ENCODE data around the gene HSD17B10. TPM values are rescaled to one million over a fixed set of nuclear protein-coding genes. Genes with fewer than 3 reads are reported as not detected.
"Not testable (repeated sequence)": the region's sequence is repeated elsewhere in the genome, so short reads cannot be mapped to it uniquely, and the experiment has no call there.

The HSD17B10 gene
- total RNA-seq, 1 experiment from 2014 or later, result 132 TPM

DNA sequence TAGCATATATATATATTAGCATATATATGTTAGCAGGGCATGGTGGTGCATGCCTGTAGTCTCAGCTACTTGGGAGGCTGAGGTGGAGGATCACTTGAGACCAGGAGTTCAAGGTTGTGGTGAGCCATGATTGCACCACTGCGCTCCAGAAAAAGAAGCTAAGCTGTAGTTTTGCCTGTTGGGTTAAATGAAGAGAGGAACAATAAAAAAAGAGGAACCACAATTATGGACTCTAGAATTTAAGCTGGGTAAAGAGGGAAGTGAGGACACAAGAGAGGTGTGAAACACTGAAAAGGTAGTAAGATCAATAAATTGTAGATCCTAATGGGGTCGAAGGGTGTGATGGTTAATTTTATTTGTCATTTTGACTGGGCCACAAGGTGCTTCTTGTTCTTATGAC is 40.5 kb upstream of the HSD17B10 start:
- intact Hi-C loops (cut with micrococcal nuclease; ENCODE audit: unreplicated experiment), result no loop called here
- BruUV-seq (replicated peaks), result no TSS peak
- ChIA-PET POLR2A (ENCODE audit: low non-redundant PET) (no interaction called here), CTCF (no interaction called here)
- Histone ChIP-seq H3K36me3 (ENCODE audit: insufficient read depth, low read length, poor library complexity, severe bottlenecking) (no peaks in the 10 kb centered on the region), H3K4me1 (ENCODE audit: insufficient read depth, low read length, poor library complexity, severe bottlenecking) (no peaks in the 10 kb centered on the region), H3K4me3 (ENCODE audit: low read depth, low read length, poor library complexity, severe bottlenecking) (no peak overlapping the region), H3K27me3 (replicated peaks; ENCODE audit: insufficient read depth, low read depth, low read length, poor library complexity) (no peaks in the 10 kb centered on the region), H3K9me3 (ENCODE audit: low read depth, low read length, poor library complexity, severe bottlenecking) (no peaks in the 10 kb centered on the region), H3K27ac (ENCODE audit: low read depth, low read length, poor library complexity, severe bottlenecking) (no peak overlapping the region)
- DNase-seq (ENCODE audit: low spot score), result no peak
- TF ChIP-seq, protein P1, sequence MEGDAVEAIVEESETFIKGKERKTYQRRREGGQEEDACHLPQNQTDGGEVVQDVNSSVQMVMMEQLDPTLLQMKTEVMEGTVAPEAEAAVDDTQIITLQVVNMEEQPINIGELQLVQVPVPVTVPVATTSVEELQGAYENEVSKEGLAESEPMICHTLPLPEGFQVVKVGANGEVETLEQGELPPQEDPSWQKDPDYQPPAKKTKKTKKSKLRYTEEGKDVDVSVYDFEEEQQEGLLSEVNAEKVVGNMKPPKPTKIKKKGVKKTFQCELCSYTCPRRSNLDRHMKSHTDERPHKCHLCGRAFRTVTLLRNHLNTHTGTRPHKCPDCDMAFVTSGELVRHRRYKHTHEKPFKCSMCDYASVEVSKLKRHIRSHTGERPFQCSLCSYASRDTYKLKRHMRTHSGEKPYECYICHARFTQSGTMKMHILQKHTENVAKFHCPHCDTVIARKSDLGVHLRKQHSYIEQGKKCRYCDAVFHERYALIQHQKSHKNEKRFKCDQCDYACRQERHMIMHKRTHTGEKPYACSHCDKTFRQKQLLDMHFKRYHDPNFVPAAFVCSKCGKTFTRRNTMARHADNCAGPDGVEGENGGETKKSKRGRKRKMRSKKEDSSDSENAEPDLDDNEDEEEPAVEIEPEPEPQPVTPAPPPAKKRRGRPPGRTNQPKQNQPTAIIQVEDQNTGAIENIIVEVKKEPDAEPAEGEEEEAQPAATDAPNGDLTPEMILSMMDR (conservative IDR thresholded peaks at IDR 0.05; ENCODE audit: low read depth, low read length), result no peak
- no peak for TF ChIP-seq EZH2 (IDR thresholded peaks at IDR 0.05; ENCODE audit: borderline replicate concordance, low read depth, low read length, poor library complexity, severe bottlenecking)

DNA sequence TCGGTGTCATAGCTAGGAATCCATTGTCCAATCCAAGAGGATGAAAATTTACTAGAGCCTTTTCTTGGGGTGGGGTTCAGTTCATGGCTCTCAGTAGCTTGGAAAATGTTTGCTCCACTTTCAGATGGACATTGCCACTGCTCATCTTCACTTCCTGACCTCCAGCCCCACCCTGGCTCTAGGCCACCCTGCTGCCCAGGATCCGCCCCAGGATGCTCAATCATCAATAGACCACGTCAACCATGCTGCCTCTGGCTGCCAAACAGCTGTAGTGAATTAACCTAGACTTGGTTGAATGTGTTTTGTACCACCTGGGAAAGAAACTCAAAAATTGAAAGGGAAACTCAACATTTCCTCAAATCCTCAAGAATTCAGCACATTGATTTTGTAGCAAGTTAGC is 37.2 kb upstream of the HSD17B10 start:
- no peaks in the 10 kb centered on the region for H3K27me3 ChIP-seq (replicated peaks; ENCODE audit: insufficient read depth, low read depth, low read length, poor library complexity)
- CTCF ChIA-PET, result no interaction called here
- no peak overlapping the region for H3K4me3 ChIP-seq (ENCODE audit: low read depth, low read length, poor library complexity, severe bottlenecking)
- intact Hi-C loops (cut with micrococcal nuclease; ENCODE audit: unreplicated experiment), result no loop called here
- H3K36me3 ChIP-seq (ENCODE audit: insufficient read depth, low read length, poor library complexity, severe bottlenecking), result no peaks in the 10 kb centered on the region
- BruUV-seq (replicated peaks), result no TSS peak
- no peaks in the 10 kb centered on the region for H3K9me3 ChIP-seq (ENCODE audit: low read depth, low read length, poor library complexity, severe bottlenecking)
- TF ChIP-seq EZH2 (IDR thresholded peaks at IDR 0.05; ENCODE audit: borderline replicate concordance, low read depth, low read length, poor library complexity, severe bottlenecking), result no peak
- TF ChIP-seq, protein P1 (conservative IDR thresholded peaks at IDR 0.05; ENCODE audit: low read depth, low read length), result no peak
- DNase-seq (ENCODE audit: low spot score), result no peak
- H3K27ac ChIP-seq (ENCODE audit: low read depth, low read length, poor library complexity, severe bottlenecking), result no peak overlapping the region
- POLR2A ChIA-PET (ENCODE audit: low non-redundant PET), result no interaction called here
- H3K4me1 ChIP-seq (ENCODE audit: insufficient read depth, low read length, poor library complexity, severe bottlenecking), result no peaks in the 10 kb centered on the region

DNA sequence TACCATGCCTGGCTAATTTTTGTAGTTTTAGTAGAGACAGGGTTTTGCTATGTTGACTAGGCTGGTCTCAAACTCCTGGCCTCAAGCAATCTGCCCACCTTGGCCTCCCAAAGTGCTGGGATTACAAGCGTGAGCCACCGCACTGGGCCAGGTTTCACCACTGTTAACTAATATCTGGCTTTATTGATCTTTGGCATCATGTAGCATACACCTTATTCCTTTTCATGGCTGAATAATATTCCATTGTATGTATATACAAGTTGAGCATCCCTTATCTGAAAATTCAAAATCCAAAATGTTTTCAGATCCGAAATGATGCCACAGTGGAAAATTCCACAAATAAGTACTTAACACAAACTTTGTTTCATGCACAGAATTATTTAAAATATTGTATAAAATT is 34.5 kb upstream of the HSD17B10 start:
- CTCF ChIA-PET; H3K4me1 ChIP-seq (ENCODE audit: insufficient read depth, low read length, poor library complexity, severe bottlenecking); H3K27ac ChIP-seq (ENCODE audit: low read depth, low read length, poor library complexity, severe bottlenecking); DNase-seq (ENCODE audit: low spot score); POLR2A ChIA-PET (ENCODE audit: low non-redundant PET); H3K9me3 ChIP-seq (ENCODE audit: low read depth, low read length, poor library complexity, severe bottlenecking); BruUV-seq (replicated peaks); H3K36me3 ChIP-seq (ENCODE audit: insufficient read depth, low read length, poor library complexity, severe bottlenecking); intact Hi-C loops (cut with micrococcal nuclease; ENCODE audit: unreplicated experiment); H3K27me3 ChIP-seq (replicated peaks; ENCODE audit: insufficient read depth, low read depth, low read length, poor library complexity); H3K4me3 ChIP-seq (ENCODE audit: low read depth, low read length, poor library complexity, severe bottlenecking): not testable (repeated sequence)

DNA sequence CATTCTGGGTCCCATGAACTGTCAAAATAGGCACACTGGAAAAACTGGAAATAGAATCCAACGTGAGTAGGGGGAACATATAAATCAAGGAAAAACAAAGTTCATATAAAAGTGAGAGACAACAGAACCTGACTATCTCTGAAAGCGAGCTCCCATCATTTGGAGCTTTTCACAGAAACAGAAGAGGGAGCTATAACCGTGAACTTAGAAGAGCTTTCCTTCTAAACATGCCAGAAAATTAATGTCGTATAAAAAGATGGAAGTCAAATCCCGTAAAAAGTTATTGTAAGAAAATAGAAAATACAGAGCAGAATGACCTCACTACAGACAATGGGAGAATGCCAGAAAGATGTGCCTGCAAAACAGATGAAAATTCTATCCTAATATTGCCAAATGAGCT is 23.9 kb upstream of the HSD17B10 start:
- ChIA-PET CTCF (interaction anchor here (1.1 kb wide), 1 partner anchor 24 kb away, joined by 10 read pairs; no protein-coding TSS in a partner anchor), POLR2A (ENCODE audit: low non-redundant PET) (no interaction called here)
- TF ChIP-seq, protein P1 (conservative IDR thresholded peaks at IDR 0.05; ENCODE audit: low read depth, low read length), result peak; percentile 50
- TF ChIP-seq EZH2 (IDR thresholded peaks at IDR 0.05; ENCODE audit: borderline replicate concordance, low read depth, low read length, poor library complexity, severe bottlenecking), result no peak
- DNase-seq (ENCODE audit: low spot score), result peak; percentile 27
- no TSS peak for BruUV-seq (replicated peaks)
- Histone ChIP-seq H3K9me3 (ENCODE audit: low read depth, low read length, poor library complexity, severe bottlenecking) (no peaks in the 10 kb centered on the region), H3K4me3 (ENCODE audit: low read depth, low read length, poor library complexity, severe bottlenecking) (no peak overlapping the region), H3K4me1 (ENCODE audit: insufficient read depth, low read length, poor library complexity, severe bottlenecking) (no peaks in the 10 kb centered on the region), H3K36me3 (ENCODE audit: insufficient read depth, low read length, poor library complexity, severe bottlenecking) (no peaks in the 10 kb centered on the region), H3K27ac (ENCODE audit: low read depth, low read length, poor library complexity, severe bottlenecking) (no peak overlapping the region), H3K27me3 (replicated peaks; ENCODE audit: insufficient read depth, low read depth, low read length, poor library complexity) (peaks cover 9% of the 10 kb centered on the region)
- intact Hi-C loops (cut with micrococcal nuclease; ENCODE audit: unreplicated experiment), result no loop called here

All from A673 (cell line).